HEK293 (cell line): Measurements from ENCODE around the gene NUBPL.
"Not testable (repeated sequence)": the region's sequence is repeated elsewhere in the genome, so short reads cannot be mapped to it uniquely, and the experiment has no call there.

Source experiments
- CTCF ChIA-PET: fragments of 350-600 bp; formaldehyde crosslinking; extraction: SDS; loops from one replicate; lab custom pipeline; 2021; ENCODE audit warnings: antibody characterized with exemption; lab: Yijun Ruan, JAX
- POLR2A ChIA-PET: fragments of 300-600 bp; formaldehyde crosslinking; extraction: SDS; loops from one replicate; lab custom pipeline; 2020; ENCODE audit warnings: antibody characterized with exemption, inconsistent platforms; lab: Yijun Ruan, JAX
- H3K27ac ChIP-seq: fragments of 200-500 bp; sonication (Bioruptor generic); 2 replicates; pipeline ENCODE4 v1.5.1; 2014; ENCODE audit warnings: low read depth, low read length, control low read depth, inconsistent platforms; ENCODE audit errors: extremely low read depth
- H3K36me3 ChIP-seq, 2 experiments: fragments of 200-500 bp in 1 of 2; sonication (Bioruptor generic) in 1 of 2; 1 replicate in 1 of 2; 2 replicates in 1 of 2; pipeline ENCODE4 v1.5.1; 2014 to 2017; ENCODE audit warnings: inconsistent platforms in 2 of 2, low read length in 2 of 2; ENCODE audit not compliant: control insufficient read depth in 2 of 2, insufficient read depth in 1 of 2
- H3K4me1 ChIP-seq: fragments of 200-500 bp; sonication (Bioruptor generic); 2 replicates; pipeline ENCODE4 v1.5.1; 2014; ENCODE audit warnings: mild to moderate bottlenecking, low read length, inconsistent platforms; ENCODE audit not compliant: control insufficient read depth, insufficient read depth
- H3K4me3 ChIP-seq: 2 replicates; pipeline ENCODE4 v1.5.1; 2011; ENCODE audit warnings: low read depth, mild to moderate bottlenecking, control low read depth, low read length, moderate library complexity
- H3K9me3 ChIP-seq: fragments of 200-500 bp; sonication (Bioruptor generic); 2 replicates; pipeline ENCODE4 v1.5.1; 2014; ENCODE audit warnings: low read depth, low read length, inconsistent platforms; ENCODE audit not compliant: control insufficient read depth, insufficient read depth
- BCL11A ChIP-seq: fragments of 450-650 bp; formaldehyde crosslinking; IDR thresholded peaks from 2 replicates; pipeline ENCODE4 v1.5.1; 2016; ENCODE audit warnings: low read depth, missing biosample characterization, missing genetic modification characterization
- BCL6B ChIP-seq: fragments of 450-650 bp; formaldehyde crosslinking; IDR thresholded peaks from 2 replicates; pipeline ENCODE4 v1.5.1; 2017; ENCODE audit warnings: missing biosample characterization, missing genetic modification characterization
- TCF7L2 ChIP-seq: IDR thresholded peaks from 2 replicates; pipeline ENCODE4 v1.6.1; 2011; ENCODE audit warnings: low read depth, mild to moderate bottlenecking, inconsistent platforms, low read length, moderate library complexity, borderline replicate concordance
- ZBTB20 ChIP-seq: fragments of 450-650 bp; formaldehyde crosslinking; IDR thresholded peaks from 2 replicates; pipeline ENCODE4 v1.5.1; 2016; ENCODE audit warnings: missing biosample characterization, missing genetic modification characterization
- ZNF132 ChIP-seq: fragments of 450-650 bp; formaldehyde crosslinking; IDR thresholded peaks from 2 replicates; pipeline ENCODE4 v1.5.1; 2017; ENCODE audit warnings: missing biosample characterization, missing genetic modification characterization, borderline replicate concordance
- ZNF202 ChIP-seq: fragments of 450-650 bp; formaldehyde crosslinking; IDR thresholded peaks from 2 replicates; pipeline ENCODE4 v1.5.1; 2016; ENCODE audit warnings: missing biosample characterization, missing genetic modification characterization, borderline replicate concordance
- ZNF223 ChIP-seq: fragments of 450-650 bp; formaldehyde crosslinking; IDR thresholded peaks from 2 replicates; pipeline ENCODE4 v1.5.1; 2016; ENCODE audit warnings: missing biosample characterization, missing genetic modification characterization
- ZNF335 ChIP-seq: fragments of 450-650 bp; formaldehyde crosslinking; conservative IDR thresholded peaks from 2 replicates; pipeline ENCODE4 v1.5.1; 2016; ENCODE audit warnings: missing biosample characterization, missing genetic modification characterization
- ZNF394 ChIP-seq: fragments of 450-650 bp; formaldehyde crosslinking; IDR thresholded peaks from 2 replicates; pipeline ENCODE4 v1.5.1; 2016; ENCODE audit warnings: missing biosample characterization, missing genetic modification characterization, mild to moderate bottlenecking, moderate library complexity, borderline replicate concordance
- ZNF404 ChIP-seq: fragments of 450-650 bp; formaldehyde crosslinking; IDR thresholded peaks from 2 replicates; pipeline ENCODE4 v1.5.1; 2017; ENCODE audit warnings: missing biosample characterization, missing genetic modification characterization
- ZNF473 ChIP-seq: fragments of 450-650 bp; formaldehyde crosslinking; IDR thresholded peaks from 2 replicates; pipeline ENCODE4 v1.5.1; 2017; ENCODE audit warnings: missing biosample characterization, missing genetic modification characterization
- ZNF785 ChIP-seq: fragments of 450-650 bp; formaldehyde crosslinking; IDR thresholded peaks from 2 replicates; pipeline ENCODE4 v1.5.1; 2016; ENCODE audit warnings: missing biosample characterization, missing genetic modification characterization
- ZNF837 ChIP-seq: fragments of 450-650 bp; formaldehyde crosslinking; IDR thresholded peaks from 2 replicates; pipeline ENCODE4 v1.5.1; 2016; ENCODE audit warnings: missing biosample characterization, missing genetic modification characterization
- TF ChIP-seq, protein P1 (sequence below): fragments of 450-650 bp; formaldehyde crosslinking; IDR thresholded peaks from 2 replicates; pipeline ENCODE4 v1.5.1; 2016; ENCODE audit warnings: missing biosample characterization, missing genetic modification characterization
- TF ChIP-seq, protein P2 (sequence below): fragments of 450-650 bp; formaldehyde crosslinking; IDR thresholded peaks from 2 replicates; pipeline ENCODE4 v1.5.1; 2016; ENCODE audit warnings: missing biosample characterization, missing genetic modification characterization
- TF ChIP-seq, protein P3 (sequence below): fragments of 450-650 bp; formaldehyde crosslinking; IDR thresholded peaks from 2 replicates; pipeline ENCODE4 v1.5.1; 2016; ENCODE audit warnings: missing biosample characterization, missing genetic modification characterization, low read depth

NUBPL gene

DNA sequence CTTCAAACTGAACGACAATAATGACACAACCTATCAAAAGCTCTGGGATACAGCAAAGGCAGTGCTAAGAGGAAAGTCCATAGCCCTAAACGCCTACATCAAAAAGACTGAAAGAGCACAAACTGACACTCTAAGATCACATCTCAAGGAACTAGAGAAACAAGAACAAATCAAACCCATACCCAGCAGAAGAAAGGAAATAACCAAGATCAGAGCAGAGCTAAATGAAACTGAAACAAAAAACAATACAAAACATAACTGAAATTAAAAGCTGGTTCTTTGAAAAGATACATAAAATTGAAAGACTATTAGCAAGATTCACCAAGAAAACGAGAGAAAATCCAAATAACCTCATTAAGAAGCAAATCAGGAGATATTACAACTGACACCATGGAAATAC, 306.9 kb downstream of the NUBPL start:
- H3K4me1 ChIP-seq, H3K36me3 ChIP-seq, POLR2A ChIA-PET, H3K27ac ChIP-seq, H3K4me3 ChIP-seq, H3K9me3 ChIP-seq: not testable (repeated sequence)
- CTCF ChIA-PET: interaction anchor here (0.6 kb wide), 1 partner anchor 828 kb away, joined by 6 read pairs; no protein-coding TSS in a partner anchor

- Histone ChIP-seq H3K4me3 (no peak overlapping the region), H3K4me1 (no peaks in the 10 kb centered on the region), H3K36me3 (no peaks in the 10 kb centered on the region), H3K9me3 (no peaks in the 10 kb centered on the region), H3K27ac (no peak overlapping the region)
- CTCF ChIA-PET: no interaction called here
- TF ChIP-seq, protein P1, sequence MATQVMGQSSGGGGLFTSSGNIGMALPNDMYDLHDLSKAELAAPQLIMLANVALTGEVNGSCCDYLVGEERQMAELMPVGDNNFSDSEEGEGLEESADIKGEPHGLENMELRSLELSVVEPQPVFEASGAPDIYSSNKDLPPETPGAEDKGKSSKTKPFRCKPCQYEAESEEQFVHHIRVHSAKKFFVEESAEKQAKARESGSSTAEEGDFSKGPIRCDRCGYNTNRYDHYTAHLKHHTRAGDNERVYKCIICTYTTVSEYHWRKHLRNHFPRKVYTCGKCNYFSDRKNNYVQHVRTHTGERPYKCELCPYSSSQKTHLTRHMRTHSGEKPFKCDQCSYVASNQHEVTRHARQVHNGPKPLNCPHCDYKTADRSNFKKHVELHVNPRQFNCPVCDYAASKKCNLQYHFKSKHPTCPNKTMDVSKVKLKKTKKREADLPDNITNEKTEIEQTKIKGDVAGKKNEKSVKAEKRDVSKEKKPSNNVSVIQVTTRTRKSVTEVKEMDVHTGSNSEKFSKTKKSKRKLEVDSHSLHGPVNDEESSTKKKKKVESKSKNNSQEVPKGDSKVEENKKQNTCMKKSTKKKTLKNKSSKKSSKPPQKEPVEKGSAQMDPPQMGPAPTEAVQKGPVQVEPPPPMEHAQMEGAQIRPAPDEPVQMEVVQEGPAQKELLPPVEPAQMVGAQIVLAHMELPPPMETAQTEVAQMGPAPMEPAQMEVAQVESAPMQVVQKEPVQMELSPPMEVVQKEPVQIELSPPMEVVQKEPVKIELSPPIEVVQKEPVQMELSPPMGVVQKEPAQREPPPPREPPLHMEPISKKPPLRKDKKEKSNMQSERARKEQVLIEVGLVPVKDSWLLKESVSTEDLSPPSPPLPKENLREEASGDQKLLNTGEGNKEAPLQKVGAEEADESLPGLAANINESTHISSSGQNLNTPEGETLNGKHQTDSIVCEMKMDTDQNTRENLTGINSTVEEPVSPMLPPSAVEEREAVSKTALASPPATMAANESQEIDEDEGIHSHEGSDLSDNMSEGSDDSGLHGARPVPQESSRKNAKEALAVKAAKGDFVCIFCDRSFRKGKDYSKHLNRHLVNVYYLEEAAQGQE (tag by site-specific recombination): no peak
- TF ChIP-seq ZNF404: no peak
- no peak for TF ChIP-seq ZBTB20 (tag by site-specific recombination)
- TF ChIP-seq ZNF202 (tag by site-specific recombination): no peak
- no peak for TF ChIP-seq ZNF223
- no peak for TF ChIP-seq ZNF785
- TF ChIP-seq, protein P2, sequence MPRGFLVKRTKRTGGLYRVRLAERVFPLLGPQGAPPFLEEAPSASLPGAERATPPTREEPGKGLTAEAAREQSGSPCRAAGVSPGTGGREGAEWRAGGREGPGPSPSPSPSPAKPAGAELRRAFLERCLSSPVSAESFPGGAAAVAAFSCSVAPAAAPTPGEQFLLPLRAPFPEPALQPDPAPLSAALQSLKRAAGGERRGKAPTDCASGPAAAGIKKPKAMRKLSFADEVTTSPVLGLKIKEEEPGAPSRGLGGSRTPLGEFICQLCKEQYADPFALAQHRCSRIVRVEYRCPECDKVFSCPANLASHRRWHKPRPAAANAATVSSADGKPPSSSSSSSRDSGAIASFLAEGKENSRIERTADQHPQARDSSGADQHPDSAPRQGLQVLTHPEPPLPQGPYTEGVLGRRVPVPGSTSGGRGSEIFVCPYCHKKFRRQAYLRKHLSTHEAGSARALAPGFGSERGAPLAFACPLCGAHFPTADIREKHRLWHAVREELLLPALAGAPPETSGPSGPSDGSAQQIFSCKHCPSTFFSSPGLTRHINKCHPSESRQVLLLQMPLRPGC (tag by site-specific recombination): no peak
- no peak for TF ChIP-seq BCL11A (tag by site-specific recombination)
- no peak for TF ChIP-seq ZNF837 (tag by site-specific recombination)
- TF ChIP-seq, protein P3, sequence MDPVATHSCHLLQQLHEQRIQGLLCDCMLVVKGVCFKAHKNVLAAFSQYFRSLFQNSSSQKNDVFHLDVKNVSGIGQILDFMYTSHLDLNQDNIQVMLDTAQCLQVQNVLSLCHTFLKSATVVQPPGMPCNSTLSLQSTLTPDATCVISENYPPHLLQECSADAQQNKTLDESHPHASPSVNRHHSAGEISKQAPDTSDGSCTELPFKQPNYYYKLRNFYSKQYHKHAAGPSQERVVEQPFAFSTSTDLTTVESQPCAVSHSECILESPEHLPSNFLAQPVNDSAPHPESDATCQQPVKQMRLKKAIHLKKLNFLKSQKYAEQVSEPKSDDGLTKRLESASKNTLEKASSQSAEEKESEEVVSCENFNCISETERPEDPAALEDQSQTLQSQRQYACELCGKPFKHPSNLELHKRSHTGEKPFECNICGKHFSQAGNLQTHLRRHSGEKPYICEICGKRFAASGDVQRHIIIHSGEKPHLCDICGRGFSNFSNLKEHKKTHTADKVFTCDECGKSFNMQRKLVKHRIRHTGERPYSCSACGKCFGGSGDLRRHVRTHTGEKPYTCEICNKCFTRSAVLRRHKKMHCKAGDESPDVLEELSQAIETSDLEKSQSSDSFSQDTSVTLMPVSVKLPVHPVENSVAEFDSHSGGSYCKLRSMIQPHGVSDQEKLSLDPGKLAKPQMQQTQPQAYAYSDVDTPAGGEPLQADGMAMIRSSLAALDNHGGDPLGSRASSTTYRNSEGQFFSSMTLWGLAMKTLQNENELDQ: no peak
- no peak for TF ChIP-seq TCF7L2
- no peak for TF ChIP-seq ZNF335 (tag by site-specific recombination)
- TF ChIP-seq BCL6B: no peak
- TF ChIP-seq ZNF394 (tag by site-specific recombination): no peak
- TF ChIP-seq ZNF473: no peak
- no peak for TF ChIP-seq ZNF132 (tag by site-specific recombination)
- POLR2A ChIA-PET: no interaction called here
These were observed 315.5 kb downstream of the NUBPL start for GRCh38 chr14:31876741-31877140.
